BLaER1 treated with 17β-estradiol and CSF1 and Interleukin-3, amounts not matched to agents 10 nM and 100 nM (cell line): ENCODE data around the gene PCSK6.

ENCODE experiments used
- H3K27ac ChIP-seq, 11 experiments: shearing (Covaris generic); formaldehyde crosslinking; 2 replicates each; pipeline ENCODE4 v1.8.1; 2022
- H3K27me3 ChIP-seq, 11 experiments: shearing (Covaris generic); formaldehyde crosslinking; 2 replicates each; pipeline ENCODE4 v1.8.1; 2022
- H3K36me3 ChIP-seq, 11 experiments: shearing (Covaris generic); formaldehyde crosslinking; 2 replicates each; pipeline ENCODE4 v1.8.1; 2022
- H3K4me1 ChIP-seq, 10 experiments: shearing (Covaris generic); formaldehyde crosslinking; 2 replicates each; pipeline ENCODE4 v1.8.1; 2022
- H3K4me2 ChIP-seq, 11 experiments: shearing (Covaris generic); formaldehyde crosslinking; 2 replicates each; pipeline ENCODE4 v1.8.1; 2022
- H3K4me3 ChIP-seq, 10 experiments: shearing (Covaris generic); formaldehyde crosslinking; 2 replicates each; pipeline ENCODE4 v1.8.1; 2022
- H3K9ac ChIP-seq, 11 experiments: shearing (Covaris generic); formaldehyde crosslinking; 2 replicates each; pipeline ENCODE4 v1.8.1; 2022
- H3K9me3 ChIP-seq, 11 experiments: shearing (Covaris generic); formaldehyde crosslinking; replicated peaks in 1 of 11; 2 replicates each; pipeline ENCODE4 v1.8.1; 2022
- H4K20me1 ChIP-seq, 11 experiments: shearing (Covaris generic); formaldehyde crosslinking; 2 replicates each; pipeline ENCODE4 v1.8.1; 2022
- Cebpa-rat ChIP-seq, 11 experiments: shearing (Covaris generic); IDR thresholded peaks; 2 replicates each; pipeline ENCODE4 v1.8.1; 2022

The PCSK6 gene

DNA sequence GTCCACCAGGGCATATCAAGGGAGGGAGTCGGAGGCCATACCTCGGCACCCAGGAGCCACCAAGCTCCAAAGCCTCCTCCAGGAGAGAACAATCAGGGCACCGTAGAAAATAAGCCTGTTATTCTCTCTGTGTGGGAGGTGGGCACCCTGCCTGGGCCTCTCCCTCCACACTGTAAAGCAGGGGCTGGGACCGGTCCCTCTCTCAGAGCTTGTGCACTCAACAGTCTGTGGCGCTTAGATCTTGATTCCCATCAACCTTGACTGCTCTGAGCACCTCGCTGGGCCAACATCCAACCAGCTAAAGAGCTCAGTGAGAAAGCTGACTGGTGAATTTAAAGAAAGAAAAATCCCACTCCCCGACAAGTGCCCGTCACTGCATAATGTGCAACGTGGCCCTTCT lies 53.0 kb downstream of the PCSK6 start:
- no peak overlapping the region for H3K4me3 ChIP-seq
- H3K36me3 ChIP-seq: no peaks in the 10 kb centered on the region
- H3K27ac ChIP-seq: no peak overlapping the region
- H3K4me1 ChIP-seq: peaks cover 4 to 32% (median 14%) of the 10 kb centered on the region in 10 experiments; a peak in 19 of 20 replicates
- no peak for TF ChIP-seq Cebpa-rat (IDR thresholded peaks at IDR 0.05)
- H3K9ac ChIP-seq: no peak overlapping the region
- H3K27me3 ChIP-seq: no peaks in the 10 kb centered on the region
- peaks cover 7 to 25% (median 15%) of the 10 kb centered on the region in 11 experiments; a peak in 19 of 22 replicates for H3K9me3 ChIP-seq
- no peaks in the 10 kb centered on the region for H4K20me1 ChIP-seq
- no peak overlapping the region for H3K4me2 ChIP-seq

DNA sequence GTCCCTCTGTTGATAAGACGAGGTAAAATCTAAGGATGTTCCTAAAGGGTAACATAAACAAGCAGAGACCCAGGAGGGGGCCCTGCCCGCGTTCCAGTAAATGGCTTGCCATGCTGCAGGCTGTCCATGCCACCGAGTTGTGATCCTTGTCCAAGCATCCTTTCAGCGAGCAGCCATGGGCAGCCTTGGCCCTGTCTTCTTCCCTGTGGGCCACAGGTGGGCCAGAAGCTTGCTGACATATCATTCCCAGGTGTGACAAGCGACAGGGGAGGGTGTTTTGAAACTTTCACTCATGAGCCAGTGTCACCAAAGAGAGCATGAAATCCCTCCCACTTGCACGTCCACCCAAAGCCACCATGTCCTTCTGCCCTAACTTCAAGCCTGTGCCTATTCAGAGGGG lies 53.7 kb downstream of the PCSK6 start:
- Histone ChIP-seq H3K9ac (no peak overlapping the region), H3K4me2 (no peak overlapping the region), H3K4me1 (peaks cover 0 to 25% (median 9%) of the 10 kb centered on the region in 10 experiments; a peak in 13 of 20 replicates), H3K27ac (no peak overlapping the region), H3K4me3 (no peak overlapping the region), H3K27me3 (no peaks in the 10 kb centered on the region), H4K20me1 (no peaks in the 10 kb centered on the region), H3K36me3 (no peaks in the 10 kb centered on the region), H3K9me3 (peaks cover 7 to 25% (median 15%) of the 10 kb centered on the region in 11 experiments; a peak in 19 of 22 replicates)
- no peak for TF ChIP-seq Cebpa-rat (IDR thresholded peaks at IDR 0.05)

DNA sequence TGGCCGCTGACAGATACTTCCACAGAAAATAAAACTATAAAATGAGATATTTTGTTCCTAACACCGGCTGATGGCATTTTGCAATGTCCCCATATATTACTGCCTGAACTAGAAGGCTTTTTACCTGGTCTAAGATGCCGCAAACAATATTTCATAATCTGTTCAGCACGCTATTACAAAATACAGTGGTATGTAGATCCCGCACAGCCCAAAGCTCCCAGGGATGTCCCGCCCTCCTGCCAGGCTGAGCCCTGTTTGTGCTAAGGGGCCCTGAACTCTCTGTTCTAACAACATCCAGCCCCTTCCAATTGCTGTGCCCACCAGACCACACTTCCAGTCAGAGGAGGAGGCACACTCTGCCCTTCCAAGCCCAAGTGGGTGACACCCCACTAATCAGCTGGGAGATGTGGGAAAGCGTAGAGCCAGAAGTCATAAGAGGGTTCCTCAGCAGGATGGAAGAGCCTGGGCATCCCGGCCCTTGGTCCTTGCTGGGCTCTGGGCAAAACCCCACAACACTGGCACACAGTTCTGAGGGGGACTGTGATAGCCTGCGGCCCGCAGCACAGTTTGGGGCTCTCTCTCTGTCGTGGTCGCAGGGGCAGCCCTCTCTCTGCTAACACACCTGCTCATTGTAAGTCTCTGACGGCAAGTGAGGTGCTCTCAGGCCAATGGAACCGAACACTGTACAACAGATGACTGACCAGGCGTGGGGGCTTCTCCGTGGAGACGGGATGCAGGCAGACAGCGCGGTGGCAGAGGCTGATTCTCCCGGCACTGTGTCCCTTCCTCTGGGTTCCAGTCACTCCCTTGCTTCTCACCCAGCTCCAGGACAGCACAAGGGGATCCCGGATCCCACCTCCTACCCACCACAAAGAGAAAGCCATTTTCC lies 55.2 kb downstream of the PCSK6 start:
- TF ChIP-seq Cebpa-rat (IDR thresholded peaks at IDR 0.05): no peak
- Histone ChIP-seq H3K27ac (no peak overlapping the region), H3K36me3 (no peaks in the 10 kb centered on the region; a peak in 1 of 22 replicates), H3K4me2 (no peak overlapping the region), H3K9me3 (peaks cover 6 to 20% (median 10%) of the 10 kb centered on the region in 11 experiments; a peak in 18 of 22 replicates), H4K20me1 (no peaks in the 10 kb centered on the region), H3K4me1 (peaks cover 0 to 20% (median 8%) of the 10 kb centered on the region in 10 experiments; a peak in 13 of 20 replicates), H3K27me3 (no peaks in the 10 kb centered on the region), H3K4me3 (no peak overlapping the region), H3K9ac (no peak overlapping the region; a peak in 1 of 22 replicates)

DNA sequence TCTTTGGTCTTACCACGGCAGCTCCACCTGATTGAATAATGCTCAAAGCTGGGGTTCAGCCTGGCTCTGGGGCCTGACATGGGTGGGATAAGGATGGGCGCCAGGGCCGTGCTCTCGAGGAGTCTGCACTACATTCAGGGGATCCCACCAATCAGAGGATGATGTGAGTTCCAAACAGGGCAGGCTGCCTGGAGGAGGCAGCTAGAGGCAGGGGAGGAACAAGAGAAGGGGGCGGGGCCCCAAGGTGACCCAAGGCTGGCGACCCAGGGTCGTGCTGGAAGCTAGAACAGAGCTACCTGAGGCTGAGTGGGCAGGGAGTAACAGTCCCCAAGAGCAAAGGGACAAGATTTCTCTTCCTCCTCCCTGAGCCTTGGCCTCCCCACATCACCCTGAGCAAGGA lies 56.1 kb downstream of the PCSK6 start:
- Histone ChIP-seq H3K4me1 (peaks cover 0 to 15% (median 7%) of the 10 kb centered on the region in 10 experiments; a peak in 13 of 20 replicates), H3K9ac (no peak overlapping the region), H3K4me3 (no peak overlapping the region), H3K9me3 (peaks cover 0 to 11% (median 2%) of the 10 kb centered on the region in 11 experiments; a peak in 13 of 22 replicates), H3K4me2 (no peak overlapping the region), H3K27ac (no peak overlapping the region), H3K27me3 (no peaks in the 10 kb centered on the region), H3K36me3 (no peaks in the 10 kb centered on the region; a peak in 1 of 22 replicates), H4K20me1 (no peaks in the 10 kb centered on the region; a peak in 1 of 22 replicates)
- no peak for TF ChIP-seq Cebpa-rat (IDR thresholded peaks at IDR 0.05)

DNA sequence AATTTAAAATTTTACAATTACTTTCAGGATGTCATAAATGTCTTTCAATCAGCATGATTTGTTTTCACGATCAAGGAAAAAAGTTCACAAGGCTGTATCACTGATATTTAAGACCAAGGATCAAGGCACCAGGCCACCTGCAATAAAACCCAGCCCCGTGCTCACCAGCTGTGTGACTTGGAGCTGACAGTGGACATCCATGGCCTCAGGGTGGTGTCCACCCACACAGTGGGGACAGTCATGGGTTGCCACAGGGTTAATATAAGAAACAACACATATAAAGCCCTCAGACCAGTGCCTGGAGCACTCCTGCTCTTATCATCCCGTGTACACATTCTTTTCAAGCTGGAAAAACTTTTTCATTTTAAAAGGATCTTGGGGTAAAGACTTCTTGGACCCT lies 56.5 kb downstream of the PCSK6 start:
- H3K27ac ChIP-seq: no peak overlapping the region
- TF ChIP-seq Cebpa-rat (IDR thresholded peaks at IDR 0.05): no peak
- peaks cover 0 to 9% (median 0%) of the 10 kb centered on the region in 11 experiments; a peak in 1 of 22 replicates for H3K9me3 ChIP-seq
- H3K27me3 ChIP-seq: no peaks in the 10 kb centered on the region
- no peaks in the 10 kb centered on the region; a peak in 1 of 22 replicates for H3K36me3 ChIP-seq
- no peaks in the 10 kb centered on the region; a peak in 1 of 22 replicates for H4K20me1 ChIP-seq
- H3K4me2 ChIP-seq: no peak overlapping the region
- H3K9ac ChIP-seq: no peak overlapping the region
- H3K4me3 ChIP-seq: no peak overlapping the region
- H3K4me1 ChIP-seq: peaks cover 0 to 11% (median 4%) of the 10 kb centered on the region in 10 experiments; a peak in 12 of 20 replicates

DNA sequence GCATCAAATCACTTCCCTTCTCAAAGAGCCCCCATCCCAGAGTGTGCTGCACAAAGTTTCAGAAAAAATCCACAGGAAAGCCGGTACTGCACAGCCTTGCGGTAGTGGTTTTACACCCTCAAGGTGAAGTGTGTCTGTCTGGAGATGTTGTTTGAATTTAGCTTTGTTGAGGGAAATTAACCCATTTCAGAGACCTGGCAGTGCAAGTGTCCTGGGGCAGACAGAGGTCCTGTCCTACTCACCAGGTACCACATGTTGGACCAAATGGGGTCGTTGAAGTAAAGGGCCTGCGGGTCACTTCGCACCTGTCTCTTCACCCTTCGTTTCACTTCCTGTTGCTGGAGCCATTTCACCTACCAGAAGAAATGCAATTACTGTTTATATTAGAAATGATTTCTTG lies 57.8 kb downstream of the PCSK6 start:
- Histone ChIP-seq H3K27me3 (no peaks in the 10 kb centered on the region), H3K27ac (no peak overlapping the region), H3K9me3 (no peaks in the 10 kb centered on the region), H3K4me3 (no peak overlapping the region), H3K36me3 (peaks cover 0 to 4% (median 0%) of the 10 kb centered on the region in 11 experiments; a peak in 1 of 22 replicates), H4K20me1 (no peaks in the 10 kb centered on the region; a peak in 1 of 22 replicates), H3K4me2 (no peak overlapping the region), H3K9ac (no peak overlapping the region), H3K4me1 (0 out of 20 replicates have a peak, but pooled peaks cover 0 to 5% (median 0%) of the 10 kb centered on the region in 10 experiments)
- TF ChIP-seq Cebpa-rat (IDR thresholded peaks at IDR 0.05): no peak

DNA sequence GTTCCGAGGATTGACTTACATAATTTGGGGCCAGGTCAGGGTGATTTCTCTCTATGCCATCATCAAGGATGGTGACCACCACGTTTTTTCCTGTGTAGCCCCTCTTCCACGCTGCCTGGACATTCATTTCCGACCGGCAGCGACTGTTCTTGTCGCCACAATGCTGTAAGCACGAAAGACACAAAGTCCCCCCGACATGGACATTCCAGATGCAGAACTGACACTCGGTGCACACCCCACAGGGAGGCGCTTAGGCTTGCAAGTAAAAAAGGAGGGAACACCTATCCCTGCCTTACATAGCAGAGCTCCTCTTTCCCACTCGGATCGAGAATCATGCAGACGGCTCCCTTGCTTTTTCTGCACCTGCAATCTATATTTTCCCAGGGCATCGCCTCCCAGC lies 58.2 kb downstream of the PCSK6 start:
- Histone ChIP-seq H3K4me2 (no peak overlapping the region), H3K27me3 (no peaks in the 10 kb centered on the region), H4K20me1 (no peaks in the 10 kb centered on the region; a peak in 1 of 22 replicates), H3K4me3 (no peak overlapping the region), H3K27ac (no peak overlapping the region), H3K9ac (no peak overlapping the region), H3K9me3 (no peaks in the 10 kb centered on the region), H3K4me1 (0 out of 20 replicates have a peak, but pooled peaks cover 0 to 5% (median 0%) of the 10 kb centered on the region in 10 experiments), H3K36me3 (peaks cover 0 to 4% (median 0%) of the 10 kb centered on the region in 11 experiments; a peak in 1 of 22 replicates)
- no peak for TF ChIP-seq Cebpa-rat (IDR thresholded peaks at IDR 0.05)

DNA sequence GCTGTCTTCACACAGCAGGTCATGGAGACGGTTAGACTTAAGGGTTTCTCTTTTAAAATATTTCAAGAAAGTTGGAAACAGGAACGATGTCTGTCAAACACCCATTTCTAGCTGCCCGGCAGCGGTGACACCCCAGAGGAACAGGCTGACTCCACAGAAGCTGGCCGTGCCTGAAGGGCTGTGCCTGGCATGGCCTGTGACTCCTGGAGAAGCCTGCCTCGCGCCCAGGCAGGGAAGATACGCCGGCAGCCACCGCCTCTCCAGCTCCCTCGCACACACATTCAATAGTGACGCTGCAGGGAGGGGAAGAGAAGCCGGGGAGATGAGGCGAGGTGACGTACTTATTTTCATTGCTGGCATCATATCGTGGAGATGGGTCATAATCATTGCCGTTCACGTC lies 59.9 kb downstream of the PCSK6 start:
- Histone ChIP-seq H3K36me3 (peaks cover 0 to 4% (median 0%) of the 10 kb centered on the region in 11 experiments; a peak in 1 of 22 replicates), H3K27me3 (no peaks in the 10 kb centered on the region)
- TF ChIP-seq Cebpa-rat (IDR thresholded peaks at IDR 0.05): no peak

DNA sequence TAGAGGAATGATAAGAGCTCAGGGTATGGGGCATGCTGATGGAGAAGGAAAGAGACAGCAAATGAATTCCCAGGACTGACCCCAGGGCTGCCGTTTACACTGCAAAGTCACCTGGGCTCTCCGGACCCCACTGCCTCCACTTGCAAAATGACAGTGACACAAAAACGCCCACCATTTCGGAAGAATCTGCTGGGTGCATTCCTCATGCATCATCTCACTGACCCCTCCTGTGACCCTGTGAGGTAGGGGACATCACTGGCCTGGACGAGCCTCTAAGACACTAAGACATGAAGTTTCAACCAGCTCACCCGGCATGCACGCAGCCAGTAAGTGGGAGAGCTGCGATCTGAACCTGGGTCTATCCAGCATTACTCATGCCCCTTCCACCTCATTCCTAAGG lies 60.3 kb downstream of the PCSK6 start:
- Histone ChIP-seq H3K36me3 (peaks cover 0 to 4% (median 0%) of the 10 kb centered on the region in 11 experiments; a peak in 1 of 22 replicates), H4K20me1 (no peaks in the 10 kb centered on the region; a peak in 1 of 22 replicates), H3K4me2 (peak overlapping the region in 2 of 11 experiments; percentile 4 to 5; a peak in 1 of 22 replicates), H3K4me3 (no peak overlapping the region), H3K4me1 (0 out of 20 replicates have a peak, but pooled peaks cover 0 to 5% (median 0%) of the 10 kb centered on the region in 10 experiments), H3K9ac (no peak overlapping the region), H3K27me3 (no peaks in the 10 kb centered on the region), H3K27ac (no peak overlapping the region), H3K9me3 (no peaks in the 10 kb centered on the region)
- TF ChIP-seq Cebpa-rat (IDR thresholded peaks at IDR 0.05): no peak

More for the DNA sequence above, 59.9 kb downstream of the PCSK6 start:
- Histone ChIP-seq H4K20me1 (no peaks in the 10 kb centered on the region; a peak in 1 of 22 replicates), H3K9me3 (no peaks in the 10 kb centered on the region), H3K9ac (no peak overlapping the region), H3K27ac (no peak overlapping the region), H3K4me2 (no peak overlapping the region), H3K4me3 (no peak overlapping the region), H3K4me1 (0 out of 20 replicates have a peak, but pooled peaks cover 0 to 5% (median 0%) of the 10 kb centered on the region in 10 experiments)
